GM21737 (cell line): ENCODE measurements around the gene SLC35E3.
"Not testable (repeated sequence)": the region's sequence is repeated elsewhere in the genome, so short reads cannot be mapped to it uniquely, and the experiment has no call there.

ENCODE experiments used
- ATAC-seq: cut with Tn5 transposase; IDR thresholded peaks from one replicate; pipeline ENCODE4 v1.9.1; 2021; ENCODE audit warnings: mild to moderate bottlenecking, moderate library complexity; ENCODE audit not compliant: unreplicated experiment

Gene SLC35E3

DNA sequence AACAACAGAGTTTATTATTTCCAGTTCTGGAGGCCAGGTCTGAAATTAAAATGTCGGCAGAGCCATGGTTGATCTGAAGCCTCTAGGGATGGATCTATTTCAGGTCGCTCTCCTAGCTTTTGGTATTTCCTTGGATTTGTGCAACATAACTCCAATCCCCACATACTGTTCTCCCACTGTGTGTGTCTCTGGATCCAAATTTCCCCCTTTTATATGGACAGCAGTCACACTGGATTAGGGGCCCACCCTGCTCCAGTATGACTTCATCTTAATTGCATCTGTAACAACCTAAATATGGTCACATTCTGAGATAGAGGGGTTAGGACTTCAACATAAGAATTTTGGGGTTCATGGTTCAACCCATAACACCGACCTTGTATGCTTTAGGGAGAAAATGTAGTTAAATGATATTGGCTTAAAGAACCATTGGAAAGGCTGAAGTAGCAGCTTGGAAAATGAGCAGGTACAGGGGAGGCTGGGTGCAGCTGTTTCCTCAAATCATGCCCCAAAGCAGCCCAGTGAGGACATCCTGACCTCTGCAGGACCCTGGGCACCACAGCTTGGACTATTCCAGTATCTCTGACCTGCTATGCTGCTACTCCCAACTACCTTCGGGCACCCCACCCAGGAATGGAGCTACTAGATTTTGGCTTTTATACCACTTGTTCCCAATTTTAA, 48.1 kb downstream of the SLC35E3 start:
- no peak for ATAC-seq

DNA sequence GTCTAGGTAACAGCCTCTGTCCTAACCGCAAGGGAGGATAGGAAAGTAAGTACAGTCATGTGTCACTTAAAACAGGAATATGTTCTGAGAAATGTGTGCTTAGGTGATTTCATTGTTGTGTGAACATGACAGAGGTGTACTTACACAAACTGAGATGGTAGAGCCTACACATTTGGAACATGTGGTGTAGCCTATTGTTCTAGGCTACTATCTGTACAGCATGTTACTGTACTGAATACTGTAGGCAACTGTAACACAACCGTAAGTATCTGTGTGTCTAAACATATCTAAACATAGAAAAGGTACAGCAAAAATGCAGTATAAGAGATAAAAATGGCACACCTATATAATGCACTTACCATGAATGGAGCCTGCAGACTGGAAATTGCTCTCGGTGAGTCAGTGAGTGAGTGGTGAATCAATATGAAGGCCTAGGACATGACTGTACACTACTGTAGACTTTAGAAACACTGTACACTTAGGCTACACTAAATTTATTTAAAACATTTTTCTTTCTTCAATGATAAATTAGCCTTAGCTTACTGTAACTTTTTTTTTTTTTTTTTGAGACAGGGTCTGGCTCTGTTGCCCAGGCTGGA, 48.8 kb downstream of the SLC35E3 start:
- ATAC-seq = no peak

DNA sequence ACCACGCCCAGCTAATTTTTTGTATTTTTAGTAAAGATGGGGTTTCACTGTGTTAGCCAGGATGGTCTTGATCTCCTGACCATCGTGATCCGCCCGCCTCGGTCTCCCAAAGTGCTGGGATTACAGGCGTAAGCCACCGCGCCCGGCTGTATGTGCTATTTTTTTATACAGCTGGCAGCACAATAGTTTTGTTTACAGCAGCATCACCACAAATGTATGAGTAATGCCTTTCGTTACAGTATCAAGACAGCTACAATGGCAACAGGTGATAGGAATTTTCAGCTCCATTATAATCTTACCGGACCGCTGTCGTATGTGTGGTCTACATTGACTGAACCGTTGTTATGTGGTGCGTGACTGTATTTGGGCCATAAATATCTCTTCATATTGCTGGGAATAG, 50.4 kb downstream of the SLC35E3 start:
- no peak for ATAC-seq

DNA sequence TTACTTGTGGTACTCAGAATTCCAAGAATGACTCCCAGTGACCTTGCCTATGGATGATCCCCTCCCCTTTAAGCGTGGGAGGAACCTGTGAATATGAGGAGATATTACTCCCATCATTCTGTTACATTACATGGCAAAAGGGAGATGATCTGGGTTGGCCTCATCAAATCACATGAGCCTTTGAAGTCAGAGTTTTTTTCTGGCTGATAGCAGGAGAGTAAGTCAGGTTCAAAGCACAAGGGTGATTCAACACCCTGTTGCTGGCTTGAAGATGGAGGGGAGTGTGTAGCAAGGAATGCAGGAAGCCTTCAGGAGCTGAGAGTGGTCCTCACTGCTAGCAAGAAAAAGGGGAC, 52.9 kb downstream of the SLC35E3 start:
- ATAC-seq = no peak

GRCh38 chr12:68800294-68800693, 54.3 kb downstream of the SLC35E3 start:
- no peak for ATAC-seq

- ATAC-seq = not testable (repeated sequence)
Measured at GRCh38 chr12:68801124-68801523, 55.1 kb downstream of the SLC35E3 start.

GRCh38 chr12:68802372-68802745, 56.4 kb downstream of the SLC35E3 start:
- not testable (repeated sequence) for ATAC-seq

GRCh38 chr12:68802911-68803651, 57.1 kb downstream of the SLC35E3 start:
- ATAC-seq = not testable (repeated sequence)

GRCh38 chr12:68803948-68804656, 58.1 kb downstream of the SLC35E3 start:
- ATAC-seq = no peak

GRCh38 chr12:68804657-68805591, 58.9 kb downstream of the SLC35E3 start:
- ATAC-seq = no peak

- ATAC-seq = no peak
Measured at GRCh38 chr12:68805592-68806120, 59.7 kb downstream of the SLC35E3 start.

GRCh38 chr12:68806488-68807237, 60.7 kb downstream of the SLC35E3 start:
- no peak for ATAC-seq

DNA sequence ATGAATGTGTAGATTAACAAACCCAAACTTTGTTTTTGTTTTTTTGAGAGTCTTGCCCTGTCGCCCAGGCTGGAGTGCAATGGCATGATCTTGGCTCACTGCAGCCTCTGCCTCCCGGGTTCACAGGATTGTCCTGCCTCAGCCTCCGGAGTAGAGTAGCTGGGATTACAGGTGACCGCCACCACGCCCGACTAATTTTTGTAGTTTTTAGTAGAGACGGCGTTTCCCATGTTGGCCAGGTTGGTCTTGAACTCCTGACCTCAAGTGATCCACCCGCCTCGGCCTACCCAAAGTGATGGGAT, 61.2 kb downstream of the SLC35E3 start:
- ATAC-seq = not testable (repeated sequence)

- ATAC-seq = peak; percentile 80
Measured at GRCh38 chr12:68807576-68808387, 61.8 kb downstream of the SLC35E3 start, which contains the start of gene MDM2. TSS of gene MDM2 (plus strand) at chr12:68808177. CDS start at chr12:68808478, 301 bp downstream.

DNA sequence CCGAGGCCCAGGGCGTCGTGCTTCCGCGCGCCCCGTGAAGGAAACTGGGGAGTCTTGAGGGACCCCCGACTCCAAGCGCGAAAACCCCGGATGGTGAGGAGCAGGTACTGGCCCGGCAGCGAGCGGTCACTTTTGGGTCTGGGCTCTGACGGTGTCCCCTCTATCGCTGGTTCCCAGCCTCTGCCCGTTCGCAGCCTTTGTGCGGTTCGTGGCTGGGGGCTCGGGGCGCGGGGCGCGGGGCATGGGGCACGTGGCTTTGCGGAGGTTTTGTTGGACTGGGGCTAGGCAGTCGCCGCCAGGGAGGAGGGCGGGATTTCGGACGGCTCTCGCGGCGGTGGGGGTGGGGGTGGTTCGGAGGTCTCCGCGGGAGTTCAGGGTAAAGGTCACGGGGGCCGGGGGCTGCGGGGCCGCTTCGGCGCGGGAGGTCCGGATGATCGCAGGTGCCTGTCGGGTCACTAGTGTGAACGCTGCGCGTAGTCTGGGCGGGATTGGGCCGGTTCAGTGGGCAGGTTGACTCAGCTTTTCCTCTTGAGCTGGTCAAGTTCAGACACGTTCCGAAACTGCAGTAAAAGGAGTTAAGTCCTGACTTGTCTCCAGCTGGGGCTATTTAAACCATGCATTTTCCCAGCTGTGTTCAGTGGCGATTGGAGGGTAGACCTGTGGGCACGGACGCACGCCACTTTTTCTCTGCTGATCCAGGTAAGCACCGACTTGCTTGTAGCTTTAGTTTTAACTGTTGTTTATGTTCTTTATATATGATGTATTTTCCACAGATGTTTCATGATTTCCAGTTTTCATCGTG, 62.6 kb downstream of the SLC35E3 start:
- peak; percentile 50 for ATAC-seq

DNA sequence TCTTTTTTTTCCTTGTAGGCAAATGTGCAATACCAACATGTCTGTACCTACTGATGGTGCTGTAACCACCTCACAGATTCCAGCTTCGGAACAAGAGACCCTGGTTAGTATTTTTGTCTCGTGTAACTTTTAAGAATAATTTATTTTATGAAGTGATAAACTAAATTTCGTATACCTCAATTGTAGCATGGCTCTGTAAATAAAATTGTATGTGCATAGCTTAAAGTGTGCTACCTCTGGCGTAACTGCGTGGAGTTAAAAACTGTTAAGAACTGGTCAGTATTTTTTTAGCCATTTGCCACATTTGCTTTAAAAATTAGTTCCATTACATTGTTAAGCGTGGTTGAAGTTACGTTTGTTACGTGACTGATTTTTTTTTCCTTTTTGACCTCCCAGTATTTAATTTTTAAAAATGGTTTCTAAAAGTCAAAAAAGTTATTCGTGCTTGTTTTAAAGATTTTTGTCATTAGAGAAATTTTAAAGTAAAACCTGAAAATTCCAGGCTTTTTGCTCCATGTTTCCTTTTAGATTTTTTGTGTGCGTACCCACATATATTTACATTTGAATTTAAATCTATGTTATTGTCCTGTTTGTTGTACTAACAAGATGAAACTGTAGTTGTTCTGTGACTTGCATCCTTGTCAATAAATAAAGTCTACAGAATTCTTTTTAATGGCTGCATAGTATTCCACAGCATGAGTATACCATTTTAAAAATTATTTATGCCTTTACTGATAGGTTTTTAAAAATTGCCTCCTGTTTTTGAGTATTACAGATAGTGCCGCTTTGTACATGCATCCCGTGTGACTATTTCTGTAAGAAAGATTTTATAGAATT, 63.4 kb downstream of the SLC35E3 start:
- no peak for ATAC-seq

DNA sequence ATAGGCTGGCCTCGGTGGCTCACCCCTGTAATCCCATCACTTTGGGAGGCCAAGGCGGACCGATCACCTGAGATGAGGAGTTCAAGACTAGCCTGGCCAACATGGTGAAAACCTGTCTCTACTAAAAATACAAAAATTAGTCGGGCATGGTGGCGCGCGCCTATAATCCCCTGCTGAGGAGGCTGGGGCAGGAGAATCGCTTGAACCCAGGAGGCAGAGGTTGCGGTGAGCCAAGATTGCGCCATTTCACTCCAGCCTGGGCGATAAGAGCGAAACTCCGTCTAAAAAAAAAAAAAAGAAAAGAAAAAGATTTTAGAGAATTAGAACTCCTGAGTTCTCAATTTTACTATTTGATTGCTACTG, 64.0 kb downstream of the SLC35E3 start:
- not testable (repeated sequence) for ATAC-seq
